K562 (cell line): ENCODE data around the gene ZBTB48. TPM values are rescaled to one million over a fixed set of nuclear protein-coding genes. Genes with fewer than 3 reads are reported as not detected.
A peak's percentile ranks its signal among the peaks of the same experiment; 100 is the strongest.

ENCODE experiments used
- FOXJ3 ChIP-seq: sonication (generic); formaldehyde crosslinking; IDR thresholded peaks from 2 replicates; pipeline ENCODE4 v1.4.0; 2020; ENCODE audit warnings: mild to moderate bottlenecking, missing genetic modification reagents
- GTF2E2 ChIP-seq: fragments of 200-800 bp; sonication (Bioruptor generic); IDR thresholded peaks from 2 replicates; pipeline ENCODE4 v1.6.1; 2016; ENCODE audit warnings: missing genetic modification characterization, missing compliant biosample characterization
- PTRF ChIP-seq: fragments of 450-650 bp; IDR thresholded peaks from 2 replicates; pipeline ENCODE4 v1.6.1; 2016; ENCODE audit warnings: mild to moderate bottlenecking, missing genetic modification characterization, missing compliant biosample characterization
- SMC3 ChIP-seq: conservative IDR thresholded peaks from 2 replicates; pipeline ENCODE4 v1.6.1; 2011; ENCODE audit warnings: low read depth, low read length, improper control_type of control experiment; ENCODE audit not compliant: insufficient read depth
- ZNF232 ChIP-seq: sonication (generic); formaldehyde crosslinking; IDR thresholded peaks from 2 replicates; pipeline ENCODE4 v1.8.0; 2022; ENCODE audit warnings: mild to moderate bottlenecking, missing genetic modification reagents
- polyA plus RNA-seq, 8 experiments: library from polyadenylated mRNA; depleted of rRNA in 4 of 8; stranded (reverse) in 5 of 8; unstranded in 3 of 8; fragments of >200 nt; fragmentation: Nextera tagmentation in 2 of 8; fragmentation: Illumina TruSeq in 1 of 8; extraction: Ambion mirVana in 2 of 8; extraction: Trizol in 1 of 8; gene quantifications; 2 replicates each; pipeline versions ENCODE4 v1.2.1 to v1.2.3, GENCODE V29; 2011 to 2014; ENCODE audit warnings: inconsistent platforms in 1 of 8, missing spikeins in 1 of 8
- total RNA-seq, 7 experiments: library from RNA; depleted of rRNA in 6 of 7; stranded (reverse); fragments of >200 nt in 6 of 7; fragmentation: Illumina TruSeq in 2 of 7; extraction: Trizol in 2 of 7; gene quantifications; 2 replicates each; pipeline versions ENCODE4 v1.2.1 to v1.2.3, GENCODE V29; 2011 to 2021; ENCODE audit warnings: low replicate concordance in 1 of 7
- TF ChIP-seq, protein P1 (sequence below): fragments of 450-650 bp; IDR thresholded peaks from 2 replicates; pipeline ENCODE4 v1.6.1; 2016; ENCODE audit warnings: mild to moderate bottlenecking, moderate library complexity

The ZBTB48 gene
- total and polyA plus RNA-seq, 9 of the 15 experiments (the other 6 are each of a cell fraction or from before 2014, with no cell fraction given), result 1.9 to 66.9 (median 29.5) TPM

GRCh38 chr1:6601923-6602668 is 22.3 kb downstream of the ZBTB48 start (continued):
- TF ChIP-seq, protein P1, sequence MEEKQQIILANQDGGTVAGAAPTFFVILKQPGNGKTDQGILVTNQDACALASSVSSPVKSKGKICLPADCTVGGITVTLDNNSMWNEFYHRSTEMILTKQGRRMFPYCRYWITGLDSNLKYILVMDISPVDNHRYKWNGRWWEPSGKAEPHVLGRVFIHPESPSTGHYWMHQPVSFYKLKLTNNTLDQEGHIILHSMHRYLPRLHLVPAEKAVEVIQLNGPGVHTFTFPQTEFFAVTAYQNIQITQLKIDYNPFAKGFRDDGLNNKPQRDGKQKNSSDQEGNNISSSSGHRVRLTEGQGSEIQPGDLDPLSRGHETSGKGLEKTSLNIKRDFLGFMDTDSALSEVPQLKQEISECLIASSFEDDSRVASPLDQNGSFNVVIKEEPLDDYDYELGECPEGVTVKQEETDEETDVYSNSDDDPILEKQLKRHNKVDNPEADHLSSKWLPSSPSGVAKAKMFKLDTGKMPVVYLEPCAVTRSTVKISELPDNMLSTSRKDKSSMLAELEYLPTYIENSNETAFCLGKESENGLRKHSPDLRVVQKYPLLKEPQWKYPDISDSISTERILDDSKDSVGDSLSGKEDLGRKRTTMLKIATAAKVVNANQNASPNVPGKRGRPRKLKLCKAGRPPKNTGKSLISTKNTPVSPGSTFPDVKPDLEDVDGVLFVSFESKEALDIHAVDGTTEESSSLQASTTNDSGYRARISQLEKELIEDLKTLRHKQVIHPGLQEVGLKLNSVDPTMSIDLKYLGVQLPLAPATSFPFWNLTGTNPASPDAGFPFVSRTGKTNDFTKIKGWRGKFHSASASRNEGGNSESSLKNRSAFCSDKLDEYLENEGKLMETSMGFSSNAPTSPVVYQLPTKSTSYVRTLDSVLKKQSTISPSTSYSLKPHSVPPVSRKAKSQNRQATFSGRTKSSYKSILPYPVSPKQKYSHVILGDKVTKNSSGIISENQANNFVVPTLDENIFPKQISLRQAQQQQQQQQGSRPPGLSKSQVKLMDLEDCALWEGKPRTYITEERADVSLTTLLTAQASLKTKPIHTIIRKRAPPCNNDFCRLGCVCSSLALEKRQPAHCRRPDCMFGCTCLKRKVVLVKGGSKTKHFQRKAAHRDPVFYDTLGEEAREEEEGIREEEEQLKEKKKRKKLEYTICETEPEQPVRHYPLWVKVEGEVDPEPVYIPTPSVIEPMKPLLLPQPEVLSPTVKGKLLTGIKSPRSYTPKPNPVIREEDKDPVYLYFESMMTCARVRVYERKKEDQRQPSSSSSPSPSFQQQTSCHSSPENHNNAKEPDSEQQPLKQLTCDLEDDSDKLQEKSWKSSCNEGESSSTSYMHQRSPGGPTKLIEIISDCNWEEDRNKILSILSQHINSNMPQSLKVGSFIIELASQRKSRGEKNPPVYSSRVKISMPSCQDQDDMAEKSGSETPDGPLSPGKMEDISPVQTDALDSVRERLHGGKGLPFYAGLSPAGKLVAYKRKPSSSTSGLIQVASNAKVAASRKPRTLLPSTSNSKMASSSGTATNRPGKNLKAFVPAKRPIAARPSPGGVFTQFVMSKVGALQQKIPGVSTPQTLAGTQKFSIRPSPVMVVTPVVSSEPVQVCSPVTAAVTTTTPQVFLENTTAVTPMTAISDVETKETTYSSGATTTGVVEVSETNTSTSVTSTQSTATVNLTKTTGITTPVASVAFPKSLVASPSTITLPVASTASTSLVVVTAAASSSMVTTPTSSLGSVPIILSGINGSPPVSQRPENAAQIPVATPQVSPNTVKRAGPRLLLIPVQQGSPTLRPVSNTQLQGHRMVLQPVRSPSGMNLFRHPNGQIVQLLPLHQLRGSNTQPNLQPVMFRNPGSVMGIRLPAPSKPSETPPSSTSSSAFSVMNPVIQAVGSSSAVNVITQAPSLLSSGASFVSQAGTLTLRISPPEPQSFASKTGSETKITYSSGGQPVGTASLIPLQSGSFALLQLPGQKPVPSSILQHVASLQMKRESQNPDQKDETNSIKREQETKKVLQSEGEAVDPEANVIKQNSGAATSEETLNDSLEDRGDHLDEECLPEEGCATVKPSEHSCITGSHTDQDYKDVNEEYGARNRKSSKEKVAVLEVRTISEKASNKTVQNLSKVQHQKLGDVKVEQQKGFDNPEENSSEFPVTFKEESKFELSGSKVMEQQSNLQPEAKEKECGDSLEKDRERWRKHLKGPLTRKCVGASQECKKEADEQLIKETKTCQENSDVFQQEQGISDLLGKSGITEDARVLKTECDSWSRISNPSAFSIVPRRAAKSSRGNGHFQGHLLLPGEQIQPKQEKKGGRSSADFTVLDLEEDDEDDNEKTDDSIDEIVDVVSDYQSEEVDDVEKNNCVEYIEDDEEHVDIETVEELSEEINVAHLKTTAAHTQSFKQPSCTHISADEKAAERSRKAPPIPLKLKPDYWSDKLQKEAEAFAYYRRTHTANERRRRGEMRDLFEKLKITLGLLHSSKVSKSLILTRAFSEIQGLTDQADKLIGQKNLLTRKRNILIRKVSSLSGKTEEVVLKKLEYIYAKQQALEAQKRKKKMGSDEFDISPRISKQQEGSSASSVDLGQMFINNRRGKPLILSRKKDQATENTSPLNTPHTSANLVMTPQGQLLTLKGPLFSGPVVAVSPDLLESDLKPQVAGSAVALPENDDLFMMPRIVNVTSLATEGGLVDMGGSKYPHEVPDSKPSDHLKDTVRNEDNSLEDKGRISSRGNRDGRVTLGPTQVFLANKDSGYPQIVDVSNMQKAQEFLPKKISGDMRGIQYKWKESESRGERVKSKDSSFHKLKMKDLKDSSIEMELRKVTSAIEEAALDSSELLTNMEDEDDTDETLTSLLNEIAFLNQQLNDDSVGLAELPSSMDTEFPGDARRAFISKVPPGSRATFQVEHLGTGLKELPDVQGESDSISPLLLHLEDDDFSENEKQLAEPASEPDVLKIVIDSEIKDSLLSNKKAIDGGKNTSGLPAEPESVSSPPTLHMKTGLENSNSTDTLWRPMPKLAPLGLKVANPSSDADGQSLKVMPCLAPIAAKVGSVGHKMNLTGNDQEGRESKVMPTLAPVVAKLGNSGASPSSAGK, result peak; percentile 86
- TF ChIP-seq FOXJ3 (CRISPR knock-in tag) (no peak), ZNF232 (CRISPR knock-in tag) (no peak), GTF2E2 (tag) (0 out of 2 replicates have a peak, but pooled peaks have one; percentile 72), SMC3 (no peak), PTRF (tag) (no peak)
